Stimulated activated CD8-positive, alpha-beta memory T cell treated with anti-CD3 and anti-CD28 coated beads, Interleukin-4, amount 100 ng/mL, for 4 hours (primary cell): Measurements from ENCODE around the gene TMUB2.
"Not testable (repeated sequence)": the region's sequence is repeated elsewhere in the genome, so short reads cannot be mapped to it uniquely, and the experiment has no call there.

Source experiments
- DNase-seq, 2 donors: peaks; one replicate each; pipeline ENCODE4 v3.0.0-alpha.2; 2020; ENCODE audit warnings: low read depth in 2 of 2, low spot score in 1 of 2

TMUB2 gene

DNA sequence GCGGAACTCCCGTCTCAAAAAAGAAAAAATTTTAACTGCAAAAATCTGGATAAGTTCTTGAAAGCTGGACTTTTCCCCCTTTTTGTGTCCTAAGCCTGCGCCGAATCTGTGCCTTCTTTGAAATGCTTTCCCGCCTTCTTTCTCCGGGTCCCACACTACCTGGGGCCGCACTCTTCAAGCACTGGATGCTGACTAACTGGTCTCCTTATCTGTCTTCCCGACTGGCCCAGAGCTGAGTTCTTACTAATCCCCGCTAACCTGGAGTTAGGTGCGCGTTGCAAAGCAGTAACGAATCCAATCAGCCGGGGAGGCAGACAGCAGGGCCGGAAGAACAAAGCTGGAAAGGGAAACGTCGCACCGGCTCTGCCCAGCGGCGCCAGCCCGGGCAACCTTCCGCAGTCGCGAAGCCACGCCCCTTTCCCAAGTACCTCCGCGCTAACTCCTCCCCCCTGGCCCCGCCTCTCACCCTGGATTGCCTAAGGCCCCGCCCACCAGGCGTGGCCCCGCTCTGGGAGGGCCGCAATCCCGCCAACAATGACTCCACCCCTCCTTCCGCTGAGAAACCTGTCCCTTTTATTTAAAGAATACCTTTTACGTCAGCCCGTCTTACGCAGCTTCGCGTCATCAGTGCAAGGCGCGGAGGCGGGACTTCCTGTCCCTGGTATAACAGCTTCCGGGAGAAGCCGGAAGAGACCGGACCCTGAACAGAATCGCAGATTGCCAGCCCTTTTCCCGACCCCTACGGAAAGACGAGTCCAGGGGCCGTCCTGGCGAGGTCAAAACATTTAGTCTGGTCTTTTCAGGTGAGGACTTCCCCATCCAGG, at the start of gene TMUB2:
TSS of gene TMUB2 (plus strand) at position 666 of the 824 bp plus-strand sequence. CDS start 737 bp downstream, outside the sequence.
- peak; percentile 98 for DNase-seq

DNA sequence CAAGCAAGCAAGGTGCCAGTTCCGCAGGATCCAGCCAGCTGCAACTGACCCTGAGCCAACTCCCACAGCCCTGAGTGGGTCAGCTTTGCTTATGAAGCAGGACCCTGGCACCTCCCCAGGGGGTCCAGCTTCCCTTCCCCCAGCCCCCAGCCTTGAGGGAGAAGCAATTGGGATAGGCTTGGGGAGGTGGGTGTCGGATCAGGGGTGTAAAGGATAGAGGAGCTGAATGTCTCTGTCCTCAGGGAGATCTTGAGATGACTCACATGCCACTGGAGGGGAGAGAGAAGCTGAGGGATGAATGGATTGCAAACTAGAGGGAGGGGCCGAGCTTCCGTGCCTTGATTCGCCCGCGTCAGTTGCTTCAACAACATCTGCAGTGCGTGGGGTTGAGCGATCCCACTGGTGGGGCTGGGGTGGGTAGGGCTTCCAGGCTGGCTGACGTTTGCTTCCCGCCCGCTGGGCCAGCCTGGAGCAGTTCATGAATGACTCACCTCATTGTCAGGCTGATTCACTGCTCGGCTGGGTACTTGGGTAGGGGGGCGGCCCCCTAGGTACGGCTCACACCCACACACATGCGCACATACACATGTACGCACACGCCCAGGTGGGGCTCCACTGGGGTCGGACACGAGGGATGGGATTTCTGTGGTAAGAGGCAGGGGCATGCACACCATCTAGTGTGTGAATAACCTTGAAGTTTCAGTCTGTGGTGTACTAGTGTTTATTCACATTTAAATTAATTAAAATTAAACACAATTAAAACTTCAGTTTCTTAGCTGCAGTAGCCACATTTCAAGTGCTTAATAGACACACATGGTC, 48.7 kb upstream of the TMUB2 start:
- peak; percentile 40 to 54 for DNase-seq

DNA sequence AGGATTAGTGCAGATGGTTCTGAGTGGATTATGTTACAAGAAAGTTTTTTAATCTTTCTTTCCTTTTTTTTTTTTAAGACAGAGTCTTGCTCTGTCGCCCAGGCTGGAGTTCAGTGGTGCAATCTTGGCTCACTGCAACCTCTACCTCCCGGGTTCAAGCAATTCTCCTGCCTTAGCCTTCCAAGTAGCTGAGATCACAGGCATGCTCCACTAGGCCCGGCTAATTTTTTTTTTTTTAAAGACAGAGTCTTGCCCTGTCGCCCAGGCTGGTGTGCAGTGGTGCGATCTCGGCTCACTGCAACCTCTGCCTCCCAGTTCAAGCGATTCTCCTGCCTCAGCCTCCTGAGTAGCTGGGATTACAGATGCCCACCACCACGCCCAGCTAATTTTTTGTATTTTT, 42.9 kb upstream of the TMUB2 start:
- DNase-seq: not testable (repeated sequence)

DNA sequence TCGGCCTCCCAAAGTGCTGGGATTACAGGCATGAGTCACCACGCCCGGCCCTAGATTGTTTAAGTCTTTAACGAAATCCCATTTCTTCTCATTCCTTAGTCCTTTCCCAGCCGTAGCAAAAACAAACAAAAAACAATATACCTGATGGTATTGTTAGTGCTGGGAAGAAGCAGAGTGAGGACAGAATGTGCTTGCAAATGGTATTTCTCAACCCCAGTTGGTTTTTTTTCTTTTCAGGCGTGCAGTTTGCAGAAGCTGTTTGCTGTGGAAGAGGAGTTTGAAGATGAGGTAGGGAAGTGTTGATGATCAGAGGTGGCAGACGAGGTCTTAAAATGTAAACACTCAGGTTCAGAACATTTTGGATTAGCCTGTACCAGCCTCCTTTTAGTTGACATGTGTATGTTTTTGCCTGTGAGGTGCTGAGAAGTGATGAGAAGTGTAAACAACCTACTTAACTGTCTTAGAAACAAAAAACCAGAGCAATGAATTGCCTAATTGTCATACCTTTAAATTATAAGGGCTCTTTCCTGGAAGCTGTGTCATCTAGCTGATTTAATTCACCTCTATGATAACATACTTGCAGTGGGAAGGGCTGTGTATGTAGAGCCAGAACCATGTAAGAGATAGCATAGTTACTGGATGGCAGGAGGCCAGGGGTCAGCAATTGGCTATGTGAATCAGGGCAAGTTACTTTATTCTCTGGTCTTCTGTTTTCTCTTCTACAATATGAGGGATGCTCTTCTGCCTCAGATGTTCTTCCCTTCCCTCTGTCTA, 41.6 kb upstream of the TMUB2 start:
- DNase-seq: no peak

DNA sequence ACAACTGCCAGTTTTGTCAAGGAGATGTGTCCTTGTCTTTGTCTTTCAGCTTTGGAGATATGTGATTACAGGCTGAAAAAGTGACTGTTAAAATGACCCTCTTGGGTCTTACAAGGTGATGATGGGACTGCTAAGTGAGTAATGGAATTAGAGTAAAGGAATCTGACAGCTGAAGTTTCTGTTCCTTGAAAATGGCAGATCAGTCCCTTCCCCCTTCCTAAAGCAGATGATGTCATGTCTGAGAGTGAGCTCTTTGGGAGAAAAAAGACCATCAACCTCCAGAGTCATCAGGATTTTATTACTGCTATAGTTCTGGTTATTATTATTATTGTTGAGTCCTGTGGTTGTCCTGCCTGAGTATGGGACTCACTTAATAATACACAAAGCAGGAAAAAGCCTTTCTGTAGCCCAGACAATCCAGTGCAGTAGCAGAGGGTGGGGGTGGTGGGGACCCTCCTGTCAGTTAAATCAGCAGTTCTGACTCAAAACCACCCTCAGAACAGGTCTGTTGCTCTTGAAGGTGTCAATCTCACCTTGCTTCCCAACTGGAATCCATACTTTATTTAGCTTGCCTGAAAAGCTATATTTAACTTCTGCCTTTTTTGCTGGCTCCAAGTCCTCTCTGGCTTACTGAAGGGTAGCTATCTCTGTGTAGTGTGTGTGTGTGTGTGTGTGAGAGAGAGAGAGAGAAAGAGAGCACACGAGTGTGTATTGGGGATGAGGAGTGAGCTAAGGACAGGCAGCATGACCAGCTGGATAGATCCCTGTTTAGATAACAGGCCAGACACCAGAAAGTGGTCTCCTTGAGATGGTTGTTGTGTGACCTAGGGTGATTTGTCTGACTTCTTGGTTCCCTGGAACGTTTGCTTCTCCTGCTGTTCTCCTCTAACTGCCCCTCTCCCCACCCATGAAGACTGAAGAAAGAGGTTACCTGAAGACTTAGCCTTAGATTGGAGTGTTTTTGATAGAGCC, 40.1 kb upstream of the TMUB2 start:
- DNase-seq: no peak

DNA sequence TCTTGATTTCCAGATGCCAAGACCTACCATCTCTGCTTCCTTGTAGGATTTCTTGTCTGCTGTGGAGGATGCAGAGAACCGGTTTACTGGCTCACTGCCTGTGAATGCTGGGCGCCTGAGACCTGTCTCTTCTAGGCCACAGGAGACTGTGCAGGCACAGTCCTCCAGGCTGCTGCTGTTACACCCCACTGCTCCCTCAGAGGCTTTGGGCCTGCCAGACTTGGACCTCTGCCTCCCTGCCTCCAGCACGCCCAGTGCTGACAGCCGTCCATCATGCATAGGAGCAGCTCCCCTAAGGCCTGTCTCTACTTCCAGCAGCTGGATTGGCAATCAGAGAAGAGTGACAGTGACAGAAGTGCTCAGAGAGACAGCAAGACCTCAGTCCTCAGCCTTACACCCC, 39.0 kb upstream of the TMUB2 start:
- no peak for DNase-seq

DNA sequence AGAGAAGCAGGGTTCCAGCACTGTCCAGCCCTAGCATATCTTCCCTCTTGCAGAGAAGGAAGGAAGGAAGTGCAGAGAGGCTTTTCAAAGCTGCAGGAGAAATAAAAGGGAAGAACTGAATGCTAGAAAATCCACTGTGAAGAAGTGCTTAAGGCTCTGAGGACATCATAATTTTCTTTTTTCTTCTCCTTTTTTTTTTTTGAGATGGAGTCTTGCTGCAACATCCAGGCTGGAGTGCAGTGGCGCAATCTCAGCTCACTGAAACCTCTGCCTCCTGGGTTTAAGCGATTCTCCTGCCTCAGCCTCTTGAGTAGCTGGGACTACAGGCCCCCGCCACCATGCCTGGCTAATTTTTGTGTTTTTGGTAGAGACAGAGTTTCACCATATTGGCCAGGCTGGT, 37.7 kb upstream of the TMUB2 start:
- not testable (repeated sequence) for DNase-seq

DNA sequence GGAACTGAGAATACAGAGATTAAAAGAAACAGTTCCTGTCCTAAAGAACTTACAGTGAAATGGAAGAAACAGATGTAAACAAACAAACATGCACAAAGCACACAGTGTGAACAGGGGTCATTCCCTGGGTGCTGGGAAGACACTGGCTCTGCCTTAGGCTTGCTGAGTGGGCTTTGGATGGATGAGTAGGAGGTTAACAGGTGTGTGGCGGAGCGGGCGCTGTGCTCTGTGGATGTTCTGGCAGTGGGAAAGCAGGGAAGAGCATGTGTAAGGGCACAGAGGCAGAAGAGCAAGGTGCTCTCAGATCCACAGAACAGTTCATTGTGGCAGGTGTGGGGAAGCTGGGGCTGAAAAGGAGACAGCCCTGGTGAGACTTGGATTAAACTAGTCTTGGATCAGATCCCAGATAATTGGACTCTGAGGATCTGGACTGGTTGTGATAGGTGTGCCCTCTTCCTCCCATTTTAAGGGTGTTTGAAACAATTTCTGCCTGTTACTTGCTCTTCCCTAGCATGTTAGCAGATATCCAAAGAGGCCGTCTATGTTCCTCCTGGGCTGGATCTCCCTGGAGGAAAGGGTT, 36.9 kb upstream of the TMUB2 start:
- DNase-seq: no peak

DNA sequence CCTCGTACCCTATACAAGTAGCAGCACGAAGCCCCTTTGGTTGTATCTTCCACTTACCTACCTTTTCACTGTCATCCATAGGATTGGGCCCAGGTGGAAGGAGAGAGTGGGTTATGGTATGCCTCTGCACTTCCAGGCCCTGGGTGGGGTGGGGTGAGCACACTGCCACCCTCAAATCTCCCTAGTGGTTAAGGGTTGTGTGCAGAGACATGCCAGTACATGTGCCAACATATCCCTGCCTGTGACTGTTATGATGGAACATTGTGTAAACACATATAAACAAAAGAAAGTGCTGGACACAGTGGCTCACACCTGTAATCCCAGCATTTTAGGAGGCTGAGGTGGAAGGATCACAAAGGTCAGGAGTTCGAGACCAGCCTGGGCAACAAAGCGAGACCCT, 33.9 kb upstream of the TMUB2 start:
- no peak for DNase-seq

DNA sequence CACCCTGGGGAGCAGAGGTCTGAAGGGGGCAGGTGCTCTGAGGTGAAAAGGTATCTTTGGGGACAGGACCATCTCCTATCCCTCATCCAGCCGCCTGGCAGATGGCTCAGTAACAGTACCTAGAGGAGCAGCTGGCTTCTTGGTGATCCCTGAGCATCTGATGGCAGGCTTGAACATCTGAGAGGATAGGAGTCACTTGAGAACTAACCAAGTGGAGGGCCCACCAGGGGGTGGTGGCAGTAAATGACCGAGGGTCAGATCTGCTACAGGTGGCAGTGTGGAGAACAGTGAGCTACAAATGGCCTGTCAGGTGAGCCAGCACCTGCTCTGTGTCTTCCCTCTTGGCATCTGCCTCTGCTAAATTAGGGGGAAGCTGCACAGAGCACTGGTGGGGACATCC, 31.3 kb upstream of the TMUB2 start:
- no peak for DNase-seq

DNA sequence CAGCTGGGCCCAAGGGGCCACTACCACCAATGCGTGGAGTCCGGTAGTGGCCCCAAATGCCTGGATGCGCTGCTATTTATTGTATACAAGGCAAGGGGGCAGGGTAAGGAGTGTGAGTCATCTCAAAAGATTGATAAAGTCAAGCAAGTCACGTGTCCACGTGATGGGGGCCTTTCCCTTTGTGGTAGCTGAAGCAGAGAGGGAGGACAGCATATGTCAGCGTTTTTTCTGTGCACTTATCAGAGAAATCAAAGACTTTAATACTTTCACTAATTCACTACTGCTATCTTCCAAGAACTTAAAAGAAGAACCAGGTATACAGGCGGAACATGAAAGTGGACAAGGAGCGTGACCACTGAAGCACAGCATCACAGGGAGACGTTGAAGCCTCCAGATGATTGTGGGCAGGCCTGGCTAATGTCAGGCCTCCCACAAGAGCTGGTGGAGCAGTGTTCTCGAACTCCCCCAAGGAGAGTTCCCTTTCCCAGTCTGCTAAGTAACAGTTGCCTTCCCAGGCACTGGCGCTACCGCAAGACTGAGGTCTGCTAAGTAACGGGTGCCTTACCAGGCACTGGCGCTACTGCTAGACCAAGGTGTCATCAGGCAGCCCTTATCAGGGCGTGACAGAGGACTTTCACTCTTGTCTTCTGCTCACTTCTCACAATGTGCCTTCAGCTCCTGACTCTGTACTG, 27.1 kb upstream of the TMUB2 start:
- DNase-seq: no peak

DNA sequence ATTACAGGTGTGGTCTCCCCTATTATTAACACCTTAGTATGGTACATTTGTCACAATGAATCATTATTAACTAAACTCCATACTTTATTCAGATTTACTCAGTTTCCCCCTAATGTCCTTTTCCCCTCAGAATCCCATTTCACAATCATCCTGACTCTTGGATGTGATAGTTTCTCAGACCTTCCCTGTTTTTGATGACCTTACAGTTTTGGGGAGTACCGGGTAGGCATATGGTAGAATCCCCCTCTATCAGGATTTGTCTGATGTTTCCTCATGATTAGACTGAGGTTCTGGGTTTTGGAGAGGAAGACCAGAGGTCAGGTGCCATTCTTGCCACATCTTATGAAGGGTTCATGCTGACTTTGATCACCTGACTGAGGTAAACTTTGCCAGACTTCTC, 22.3 kb upstream of the TMUB2 start:
- no peak for DNase-seq

DNA sequence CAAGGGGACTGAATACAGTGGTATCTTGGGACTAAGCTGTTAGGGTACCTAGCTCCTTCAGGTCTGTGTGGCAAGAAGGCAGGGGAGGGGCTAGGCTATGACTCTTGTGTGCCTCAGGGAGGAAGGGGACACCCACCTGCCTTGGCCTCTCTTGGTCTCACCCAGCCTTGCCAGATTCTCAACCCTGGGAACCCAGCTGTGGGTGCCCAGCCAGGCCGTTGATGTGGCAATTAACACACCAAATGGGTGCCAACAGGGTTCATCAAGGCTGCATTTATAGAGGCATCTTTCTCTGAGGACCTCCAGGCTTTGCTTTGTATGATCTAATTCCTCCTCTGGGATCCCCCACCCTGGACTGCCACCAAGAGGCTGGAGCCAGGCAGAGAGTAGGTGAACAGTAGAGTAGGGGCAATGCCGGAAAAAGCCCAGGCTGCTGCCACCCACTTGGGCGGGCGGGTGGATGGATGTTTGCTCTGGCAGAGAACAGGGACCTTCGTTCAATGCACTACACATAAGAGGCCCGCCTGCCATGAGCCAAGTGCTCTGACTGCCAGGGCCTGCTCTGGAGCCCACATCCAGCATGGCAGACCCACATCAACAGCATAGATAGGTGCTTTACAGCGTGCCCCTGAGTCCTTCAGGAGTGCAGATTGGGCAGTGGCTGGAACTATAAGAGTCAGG, 19.5 kb upstream of the TMUB2 start:
- DNase-seq: no peak

DNA sequence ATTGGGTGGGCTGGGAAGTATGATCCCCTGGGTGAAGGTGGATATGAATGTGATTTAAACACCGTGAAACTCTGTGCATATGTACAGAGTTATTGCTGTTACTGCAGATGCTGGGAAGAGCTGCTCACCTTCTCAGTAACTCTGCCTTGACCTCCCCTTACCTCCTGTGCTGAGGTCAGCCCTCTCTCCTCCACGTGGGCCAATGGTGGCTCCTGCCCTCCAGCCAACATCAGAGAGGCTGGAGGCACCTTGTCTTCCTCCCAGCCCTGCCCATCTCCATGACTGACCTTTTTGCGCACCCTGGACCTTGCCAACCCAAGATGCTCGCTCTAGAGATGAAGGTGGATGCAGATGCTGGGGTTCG, 16.7 kb upstream of the TMUB2 start:
- DNase-seq: no peak

DNA sequence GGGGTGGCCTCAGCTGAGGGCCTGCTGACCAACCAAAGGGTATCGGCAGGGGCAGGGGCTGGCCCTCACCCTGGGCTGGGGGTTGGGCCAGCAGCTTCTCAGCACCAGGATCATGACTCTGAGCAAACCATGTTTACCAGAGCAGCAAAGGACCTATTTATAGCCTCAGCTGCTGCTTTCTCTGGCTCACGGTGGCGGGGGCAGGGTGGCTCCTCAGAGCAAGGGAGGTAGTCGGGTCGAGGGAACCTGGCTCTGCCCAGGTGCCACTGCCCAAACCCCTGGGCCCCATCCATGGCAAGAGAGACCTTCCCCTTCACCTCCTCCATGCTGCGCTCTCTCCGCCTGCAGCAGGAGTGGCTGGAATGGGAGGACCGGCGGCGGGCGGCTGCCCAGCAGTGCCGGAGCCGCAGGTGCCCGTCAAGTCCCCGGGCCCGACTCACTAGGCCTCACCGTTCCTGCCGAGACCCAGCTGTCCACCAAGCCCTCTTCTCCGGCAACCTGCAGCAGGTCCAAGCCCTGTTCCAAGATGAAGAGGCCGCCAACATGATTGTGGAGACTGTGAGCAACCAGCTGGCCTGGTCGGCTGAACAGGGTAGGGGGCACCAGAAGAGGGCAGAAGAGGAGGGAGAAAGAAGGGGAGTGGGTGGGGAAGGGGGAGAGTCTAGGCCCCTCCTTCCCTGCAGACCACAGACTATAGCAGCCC, 16.1 kb upstream of the TMUB2 start, which contains the start of gene ASB16:
TSS of gene ASB16 (plus strand) at position 206 of the 703 bp plus-strand sequence. CDS start at position 292, 86 bp downstream.
- no peak for DNase-seq

DNA sequence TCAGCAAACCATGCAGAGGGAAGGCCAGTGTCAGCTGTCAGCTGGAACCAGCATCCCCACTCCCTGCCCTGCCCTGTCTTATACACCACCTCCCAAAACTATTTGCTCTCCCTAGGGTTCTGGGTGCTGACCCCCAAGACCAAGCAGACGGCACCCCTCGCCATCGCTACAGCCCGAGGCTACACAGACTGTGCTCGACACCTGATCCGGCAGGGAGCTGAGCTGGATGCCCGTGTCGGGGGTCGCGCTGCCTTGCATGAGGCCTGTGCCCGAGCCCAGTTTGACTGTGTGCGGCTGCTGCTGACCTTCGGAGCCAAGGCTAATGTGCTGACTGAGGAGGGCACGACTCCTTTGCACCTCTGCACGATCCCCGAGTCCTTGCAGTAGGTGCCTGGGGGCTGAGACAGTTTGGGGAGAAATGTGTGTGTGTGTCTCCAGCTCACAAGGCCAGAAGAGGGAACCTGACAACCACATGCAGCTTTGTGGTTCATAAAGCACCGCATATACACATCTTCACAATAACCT, 14.8 kb upstream of the TMUB2 start:
- DNase-seq: no peak

DNA sequence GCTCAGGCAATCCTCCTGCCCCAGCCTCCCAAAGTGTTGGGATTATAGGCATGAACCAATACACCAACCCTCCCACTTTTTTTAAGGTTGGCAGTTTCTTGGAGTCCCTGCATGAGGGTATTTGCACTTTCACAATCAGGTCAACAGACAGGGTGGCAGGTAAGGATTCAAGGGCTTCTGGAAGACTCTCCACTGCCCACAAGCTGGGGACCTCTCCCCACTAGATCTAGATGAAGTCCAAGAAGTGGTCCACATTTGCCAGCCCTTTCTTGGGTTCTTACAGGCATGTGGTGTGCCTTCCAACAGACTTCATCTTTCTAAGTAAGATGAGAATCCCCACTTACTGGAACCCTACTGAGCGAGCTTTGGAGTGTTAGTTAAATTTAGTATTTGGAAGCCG, 12.3 kb upstream of the TMUB2 start:
- no peak for DNase-seq

DNA sequence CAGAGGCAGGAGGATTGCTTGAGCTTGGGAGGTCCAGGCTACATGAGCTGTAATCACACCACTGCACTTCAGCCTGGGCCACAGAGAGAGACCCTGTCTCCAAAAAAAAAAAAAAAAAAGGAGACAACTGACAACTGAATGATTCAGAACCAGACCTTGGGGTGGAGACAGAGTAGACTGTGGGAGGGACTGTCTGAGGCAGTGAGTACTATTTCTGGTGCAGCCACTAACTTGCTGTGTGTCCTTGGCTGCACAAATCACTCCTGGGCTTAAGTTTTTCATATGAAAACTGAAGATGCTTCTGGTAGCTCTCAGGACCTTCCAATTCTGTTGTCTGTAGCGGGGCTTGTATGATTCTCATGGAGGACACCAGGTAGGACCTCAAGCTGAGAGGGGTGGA, 10.5 kb upstream of the TMUB2 start:
- no peak for DNase-seq
